Measurements from ENCODE around the gene CD2.
"Not testable (repeated sequence)": the region's sequence is repeated elsewhere in the genome, so short reads cannot be mapped to it uniquely, and the experiment has no call there.

CD2 gene

DNA sequence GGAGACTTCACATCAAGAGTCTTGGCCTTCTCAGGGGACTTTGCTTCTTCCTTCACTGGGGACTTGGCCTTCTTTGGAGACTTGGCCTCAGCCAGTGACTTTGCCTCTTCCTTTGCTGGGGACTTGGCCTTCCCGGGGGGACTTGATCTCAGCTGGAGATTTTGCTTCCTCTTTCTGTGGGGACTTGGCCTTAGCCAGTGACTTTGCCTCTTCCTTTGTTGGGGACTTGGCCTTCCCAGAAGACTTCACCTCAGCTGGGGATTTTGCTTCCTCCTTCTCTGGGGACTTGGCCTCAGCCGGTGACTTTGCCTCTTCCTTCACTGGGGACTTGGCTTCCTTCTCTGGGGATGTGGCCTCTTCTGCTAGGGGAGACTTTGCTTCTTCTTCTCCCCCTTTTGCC, 13.5 kb upstream of the CD2 start:
- H3K27ac ChIP-seq (ENCODE audit: insufficient read depth, low read depth, low read length, poor library complexity, severe bottlenecking) = no peak overlapping the region
- H3K4me3 ChIP-seq (ENCODE audit: insufficient read depth, low read depth, low read length) = no peak overlapping the region
- no peaks in the 10 kb centered on the region for H3K9me3 ChIP-seq (ENCODE audit: control insufficient read depth, low read length)
- H3K4me1 ChIP-seq (ENCODE audit: control insufficient read depth, insufficient read depth, low read length) = no peaks in the 10 kb centered on the region
- no peaks in the 10 kb centered on the region for H3K27me3 ChIP-seq (ENCODE audit: control insufficient read depth, insufficient read depth, low read length, poor library complexity, severe bottlenecking)
- WGBS, 2 experiments = 94 to 95% methylated on average over 2 of the region's 2 CpGs
- H3K36me3 ChIP-seq (ENCODE audit: control insufficient read depth, insufficient read depth, low read length) = no peaks in the 10 kb centered on the region

DNA sequence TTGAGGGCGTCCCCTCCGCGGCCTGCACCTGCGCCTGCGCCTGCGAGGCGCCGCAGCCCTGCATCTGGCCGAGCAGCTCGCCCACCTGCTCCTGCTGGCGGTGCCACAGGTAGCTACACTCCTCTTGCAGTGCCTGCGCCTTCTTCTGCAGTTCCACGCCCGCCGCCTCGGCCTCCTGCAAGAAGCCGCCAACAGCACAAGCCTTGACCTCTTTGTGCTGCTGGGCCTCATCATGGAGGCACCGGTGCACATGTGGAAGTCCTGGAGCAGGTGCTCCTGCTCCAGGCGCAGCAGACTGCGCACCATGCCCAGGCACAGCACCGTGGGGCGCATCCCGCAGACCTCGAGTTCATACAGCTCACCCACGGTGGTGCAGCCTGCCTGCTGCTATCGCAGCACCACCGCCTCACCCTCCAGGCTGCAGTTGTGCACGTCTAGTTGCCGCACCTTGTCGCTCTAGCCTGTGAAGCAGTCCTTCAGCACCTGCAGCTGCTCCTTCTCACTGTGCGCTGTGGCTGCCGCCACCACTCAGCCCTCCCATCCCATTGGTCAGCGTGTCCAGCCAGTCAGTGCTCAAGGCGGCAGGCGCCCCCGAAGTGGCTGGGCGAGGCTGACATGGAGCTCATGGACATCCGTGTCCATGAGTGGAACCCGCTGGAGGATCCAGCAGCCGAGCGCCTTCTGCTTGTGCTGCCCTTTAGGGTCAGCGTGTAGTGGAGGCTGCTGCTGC, 12.2 kb upstream of the CD2 start:
- Histone ChIP-seq H3K4me1 (ENCODE audit: control insufficient read depth, insufficient read depth, low read length) (no peaks in the 10 kb centered on the region), H3K36me3 (ENCODE audit: control insufficient read depth, insufficient read depth, low read length) (no peaks in the 10 kb centered on the region), H3K27ac (ENCODE audit: insufficient read depth, low read depth, low read length, poor library complexity, severe bottlenecking) (no peak overlapping the region), H3K27me3 (ENCODE audit: control insufficient read depth, insufficient read depth, low read length, poor library complexity, severe bottlenecking) (no peaks in the 10 kb centered on the region), H3K9me3 (ENCODE audit: control insufficient read depth, low read length) (no peaks in the 10 kb centered on the region), H3K4me3 (ENCODE audit: insufficient read depth, low read depth, low read length) (no peak overlapping the region)
- WGBS, 2 experiments = 94 to 96% methylated on average over 42 of the region's 42 CpGs

DNA sequence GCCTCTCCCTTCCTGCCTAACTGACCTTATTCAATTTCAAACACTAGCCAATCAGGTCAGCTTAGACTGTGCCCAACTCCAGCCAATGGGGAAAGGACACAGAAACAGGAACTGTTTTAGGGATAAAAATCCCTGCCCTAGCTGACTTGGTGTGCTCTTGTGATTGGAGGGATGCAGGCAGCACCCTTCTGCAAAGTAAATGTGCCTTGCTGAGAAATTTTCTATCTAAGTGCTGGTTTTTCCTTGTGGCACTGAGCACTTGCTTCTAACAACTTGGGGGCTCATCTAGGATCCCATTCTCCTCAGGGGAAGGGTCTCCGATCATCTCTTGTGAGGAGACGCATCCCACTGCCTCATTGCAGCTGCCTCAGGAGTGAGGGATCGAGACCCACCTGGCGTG, 10.7 kb upstream of the CD2 start:
- Histone ChIP-seq H3K27ac (ENCODE audit: insufficient read depth, low read depth, low read length, poor library complexity, severe bottlenecking) (no peak overlapping the region), H3K4me3 (ENCODE audit: insufficient read depth, low read depth, low read length) (no peak overlapping the region), H3K4me1 (ENCODE audit: control insufficient read depth, insufficient read depth, low read length) (no peaks in the 10 kb centered on the region), H3K36me3 (ENCODE audit: control insufficient read depth, insufficient read depth, low read length) (no peaks in the 10 kb centered on the region), H3K27me3 (ENCODE audit: control insufficient read depth, insufficient read depth, low read length, poor library complexity, severe bottlenecking) (no peaks in the 10 kb centered on the region), H3K9me3 (ENCODE audit: control insufficient read depth, low read length) (no peaks in the 10 kb centered on the region)
- whole genome bisulfite sequencing, 2 experiments = 84 to 88% methylated on average over 4 of the region's 4 CpGs

DNA sequence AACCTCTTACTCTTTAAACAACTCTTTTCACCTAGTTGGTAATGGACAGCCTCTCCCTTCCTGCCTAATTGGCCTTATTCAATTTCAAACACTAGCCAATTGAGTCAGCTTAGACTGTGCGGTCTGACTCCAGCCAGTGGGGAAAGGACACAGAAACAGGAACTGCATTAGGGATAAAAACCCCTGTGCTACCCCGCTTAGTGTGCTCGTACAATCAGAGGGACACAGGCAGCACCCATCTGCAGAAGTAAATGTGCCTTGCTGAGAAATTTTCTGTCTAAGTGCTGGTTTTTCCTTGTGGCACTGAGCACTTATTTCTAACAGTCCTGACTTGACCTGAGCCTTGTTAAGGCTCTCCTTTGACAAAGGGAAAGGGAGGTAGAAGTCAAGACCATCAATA, 6.0 kb upstream of the CD2 start:
- no peaks in the 10 kb centered on the region for H3K9me3 ChIP-seq (ENCODE audit: control insufficient read depth, low read length)
- H3K36me3 ChIP-seq (ENCODE audit: control insufficient read depth, insufficient read depth, low read length) = no peaks in the 10 kb centered on the region
- WGBS, 2 experiments = 89 to 90% methylated on average over 3 of the region's 3 CpGs
- H3K27me3 ChIP-seq (ENCODE audit: control insufficient read depth, insufficient read depth, low read length, poor library complexity, severe bottlenecking) = no peaks in the 10 kb centered on the region
- no peak overlapping the region for H3K4me3 ChIP-seq (ENCODE audit: insufficient read depth, low read depth, low read length)
- no peaks in the 10 kb centered on the region for H3K4me1 ChIP-seq (ENCODE audit: control insufficient read depth, insufficient read depth, low read length)
- H3K27ac ChIP-seq (ENCODE audit: insufficient read depth, low read depth, low read length, poor library complexity, severe bottlenecking) = no peak overlapping the region

DNA sequence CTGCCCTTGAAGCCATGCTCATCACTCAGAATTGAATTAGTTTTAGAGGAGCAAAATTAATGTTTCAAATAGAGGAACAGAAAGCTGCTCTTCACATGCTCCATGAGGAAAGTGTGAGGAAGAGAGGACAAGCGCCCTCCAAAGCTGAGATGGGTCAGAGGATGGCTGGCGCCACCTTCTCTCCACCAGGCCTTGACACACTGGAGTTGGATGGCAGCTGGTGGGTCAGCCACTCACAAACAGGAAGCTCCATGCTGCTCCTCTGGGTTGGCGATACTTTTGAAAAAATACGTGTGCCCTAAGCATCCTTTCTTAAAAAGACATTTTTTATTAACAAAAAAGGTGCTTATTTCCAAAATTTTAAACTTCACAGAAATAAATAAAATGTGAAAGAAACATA, 3.1 kb upstream of the CD2 start:
- H3K4me1 ChIP-seq (ENCODE audit: control insufficient read depth, insufficient read depth, low read length) = no peaks in the 10 kb centered on the region
- H3K36me3 ChIP-seq (ENCODE audit: control insufficient read depth, insufficient read depth, low read length) = no peaks in the 10 kb centered on the region
- H3K27me3 ChIP-seq (ENCODE audit: control insufficient read depth, insufficient read depth, low read length, poor library complexity, severe bottlenecking) = no peaks in the 10 kb centered on the region
- H3K27ac ChIP-seq (ENCODE audit: insufficient read depth, low read depth, low read length, poor library complexity, severe bottlenecking) = no peak overlapping the region
- no peaks in the 10 kb centered on the region for H3K9me3 ChIP-seq (ENCODE audit: control insufficient read depth, low read length)
- no peak overlapping the region for H3K4me3 ChIP-seq (ENCODE audit: insufficient read depth, low read depth, low read length)
- 70 to 72% methylated on average over 4 of the region's 4 CpGs for WGBS, 2 experiments

DNA sequence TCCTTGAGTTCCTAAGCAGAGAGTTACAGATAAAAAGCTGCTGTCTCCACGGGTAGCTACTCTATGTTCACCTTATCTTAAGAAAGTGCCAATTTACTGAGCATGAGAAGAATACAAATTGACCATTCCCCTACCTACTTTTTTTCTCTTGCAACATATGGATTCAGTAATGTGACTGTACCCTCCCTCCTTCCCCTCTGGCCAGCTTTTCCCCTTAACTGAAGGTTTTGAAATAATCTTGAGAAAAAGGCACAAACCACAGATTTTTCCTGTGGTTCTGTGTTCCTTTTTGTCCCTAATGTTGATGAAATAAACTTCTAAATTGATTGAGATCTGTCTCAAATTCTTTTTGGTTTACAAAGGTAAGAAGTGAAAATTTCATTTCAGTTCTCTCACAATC, 2.6 kb upstream of the CD2 start:
- Histone ChIP-seq H3K27ac (ENCODE audit: insufficient read depth, low read depth, low read length, poor library complexity, severe bottlenecking) (no peak overlapping the region), H3K4me1 (ENCODE audit: control insufficient read depth, insufficient read depth, low read length) (no peaks in the 10 kb centered on the region)
- WGBS, 2 experiments = 88% methylated on average over 1 of the region's 1 CpG

DNA sequence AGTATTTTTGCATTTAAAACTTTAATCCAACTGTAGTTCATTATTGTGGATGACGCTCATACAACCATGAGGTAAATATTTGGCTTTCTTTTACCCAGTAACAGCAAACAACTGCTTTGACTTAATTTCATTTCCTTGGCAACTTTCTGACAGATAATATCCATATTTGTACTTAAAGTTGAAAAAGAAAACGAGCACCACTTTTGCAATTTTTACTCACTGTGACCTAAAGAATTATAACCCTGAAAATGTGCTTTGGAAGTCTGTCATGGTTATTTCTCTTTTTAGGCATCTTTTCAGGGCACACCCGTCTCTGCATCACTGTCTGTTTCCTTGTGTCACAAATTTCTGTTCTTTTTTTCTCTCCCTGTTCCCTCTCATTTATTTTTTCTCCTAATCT, 918 bp upstream of the CD2 start:
- Histone ChIP-seq H3K9me3 (ENCODE audit: control insufficient read depth, low read length) (no peaks in the 10 kb centered on the region), H3K4me3 (ENCODE audit: insufficient read depth, low read depth, low read length) (no peak overlapping the region), H3K27ac (ENCODE audit: insufficient read depth, low read depth, low read length, poor library complexity, severe bottlenecking) (no peak overlapping the region), H3K36me3 (ENCODE audit: control insufficient read depth, insufficient read depth, low read length) (no peaks in the 10 kb centered on the region), H3K4me1 (ENCODE audit: control insufficient read depth, insufficient read depth, low read length) (no peaks in the 10 kb centered on the region), H3K27me3 (ENCODE audit: control insufficient read depth, insufficient read depth, low read length, poor library complexity, severe bottlenecking) (no peaks in the 10 kb centered on the region)
- 89 to 90% methylated on average over 3 of the region's 3 CpGs for WGBS, 2 experiments

More for the DNA sequence above, 2.6 kb upstream of the CD2 start:
- Histone ChIP-seq H3K36me3 (ENCODE audit: control insufficient read depth, insufficient read depth, low read length) (no peaks in the 10 kb centered on the region), H3K4me3 (ENCODE audit: insufficient read depth, low read depth, low read length) (no peak overlapping the region), H3K9me3 (ENCODE audit: control insufficient read depth, low read length) (no peaks in the 10 kb centered on the region), H3K27me3 (ENCODE audit: control insufficient read depth, insufficient read depth, low read length, poor library complexity, severe bottlenecking) (no peaks in the 10 kb centered on the region)

DNA sequence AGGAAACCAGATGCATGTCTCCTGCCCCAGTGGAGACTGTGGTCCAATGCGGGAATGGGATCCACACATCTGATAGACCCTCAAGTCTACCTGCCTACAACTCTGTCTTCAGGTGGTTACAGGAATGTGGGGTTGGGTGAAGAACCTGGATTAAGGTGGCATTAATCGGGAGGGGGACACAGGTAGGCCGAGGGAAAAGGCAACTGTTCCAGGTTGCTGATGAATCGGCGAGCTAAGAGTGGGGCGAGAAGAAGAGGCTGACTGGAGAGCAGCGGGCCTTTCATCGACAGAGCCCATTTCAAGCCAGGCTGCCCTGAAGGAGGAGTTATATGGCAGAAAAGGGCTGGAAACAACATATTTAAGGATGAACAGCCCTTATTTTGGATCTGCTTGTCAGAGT, 836 bp downstream of the CD2 start:
- Histone ChIP-seq H3K27me3 (ENCODE audit: control insufficient read depth, insufficient read depth, low read length, poor library complexity, severe bottlenecking) (no peaks in the 10 kb centered on the region), H3K27ac (ENCODE audit: insufficient read depth, low read depth, low read length, poor library complexity, severe bottlenecking) (no peak overlapping the region), H3K36me3 (ENCODE audit: control insufficient read depth, insufficient read depth, low read length) (no peaks in the 10 kb centered on the region), H3K4me3 (ENCODE audit: insufficient read depth, low read depth, low read length) (no peak overlapping the region), H3K9me3 (ENCODE audit: control insufficient read depth, low read length) (no peaks in the 10 kb centered on the region), H3K4me1 (ENCODE audit: control insufficient read depth, insufficient read depth, low read length) (no peaks in the 10 kb centered on the region)
- 95 to 96% methylated on average over 8 of the region's 8 CpGs for WGBS, 2 experiments

DNA sequence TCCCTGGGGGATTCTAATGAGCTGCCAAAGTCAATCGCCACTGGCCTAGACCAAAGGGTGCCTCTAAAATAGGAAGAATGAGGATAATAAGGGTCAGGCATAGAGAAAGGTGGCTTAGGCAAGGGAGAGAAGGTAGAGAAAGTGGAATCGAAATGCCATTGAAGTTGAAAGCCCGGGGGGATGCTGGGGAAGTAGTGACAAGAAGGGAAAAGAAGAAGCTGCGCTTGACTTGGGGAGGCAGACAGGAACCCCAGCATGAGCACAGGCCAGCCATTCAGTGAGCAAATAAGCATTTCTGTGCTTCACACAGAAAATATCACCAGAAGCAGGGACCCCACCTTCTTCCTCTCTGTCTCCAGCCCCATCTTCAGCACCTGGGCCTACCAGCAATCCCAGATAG, 1.5 kb downstream of the CD2 start:
- Histone ChIP-seq H3K9me3 (ENCODE audit: control insufficient read depth, low read length) (no peaks in the 10 kb centered on the region), H3K36me3 (ENCODE audit: control insufficient read depth, insufficient read depth, low read length) (no peaks in the 10 kb centered on the region), H3K4me3 (ENCODE audit: insufficient read depth, low read depth, low read length) (no peak overlapping the region), H3K27ac (ENCODE audit: insufficient read depth, low read depth, low read length, poor library complexity, severe bottlenecking) (no peak overlapping the region), H3K27me3 (ENCODE audit: control insufficient read depth, insufficient read depth, low read length, poor library complexity, severe bottlenecking) (no peaks in the 10 kb centered on the region), H3K4me1 (ENCODE audit: control insufficient read depth, insufficient read depth, low read length) (no peaks in the 10 kb centered on the region)
- 94 to 96% methylated on average over 4 of the region's 4 CpGs for WGBS, 2 experiments

DNA sequence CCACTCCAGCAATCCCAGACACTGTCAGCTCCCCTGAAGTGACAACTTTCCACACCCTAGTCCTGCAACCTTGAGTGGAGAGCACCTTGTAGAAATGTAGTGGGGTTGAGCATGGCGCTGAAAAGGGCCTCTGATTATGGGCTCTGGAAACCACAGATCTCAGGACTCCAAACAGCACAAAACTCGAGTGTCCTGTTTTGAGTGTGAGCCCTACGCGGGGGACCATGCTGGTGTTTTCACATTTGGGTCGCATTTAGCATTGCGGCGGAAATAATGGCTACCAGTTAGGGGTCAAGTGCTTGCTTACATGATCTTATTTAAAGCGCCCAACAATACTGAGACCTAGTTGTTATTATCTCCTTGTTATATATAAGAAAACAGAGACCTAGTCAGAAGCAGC, 1.9 kb downstream of the CD2 start:
- WGBS, 2 experiments = 96 to 97% methylated on average over 6 to 7 of the region's 8 CpGs

DNA sequence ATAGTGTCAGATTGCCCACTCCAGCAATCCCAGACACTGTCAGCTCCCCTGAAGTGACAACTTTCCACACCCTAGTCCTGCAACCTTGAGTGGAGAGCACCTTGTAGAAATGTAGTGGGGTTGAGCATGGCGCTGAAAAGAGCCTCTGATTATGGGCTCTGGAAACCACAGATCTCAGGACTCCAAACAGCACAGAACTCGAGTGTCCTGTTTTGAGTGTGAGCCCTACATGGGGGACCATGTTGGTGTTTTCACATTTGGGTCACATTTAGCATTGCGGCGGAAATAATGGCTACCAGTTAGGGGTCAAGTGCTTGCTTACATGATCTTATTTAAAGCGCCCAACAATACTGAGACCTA, 4.2 kb downstream of the CD2 start:
- H3K4me1 ChIP-seq (ENCODE audit: control insufficient read depth, insufficient read depth, low read length); H3K4me3 ChIP-seq (ENCODE audit: insufficient read depth, low read depth, low read length); H3K9me3 ChIP-seq (ENCODE audit: control insufficient read depth, low read length); H3K27me3 ChIP-seq (ENCODE audit: control insufficient read depth, insufficient read depth, low read length, poor library complexity, severe bottlenecking); H3K27ac ChIP-seq (ENCODE audit: insufficient read depth, low read depth, low read length, poor library complexity, severe bottlenecking); H3K36me3 ChIP-seq (ENCODE audit: control insufficient read depth, insufficient read depth, low read length): not testable (repeated sequence)
- 96 to 100% methylated on average over 4 of the region's 5 CpGs for WGBS, 2 experiments

More for the DNA sequence above, 1.9 kb downstream of the CD2 start:
- H3K4me3 ChIP-seq (ENCODE audit: insufficient read depth, low read depth, low read length); H3K4me1 ChIP-seq (ENCODE audit: control insufficient read depth, insufficient read depth, low read length); H3K36me3 ChIP-seq (ENCODE audit: control insufficient read depth, insufficient read depth, low read length); H3K27me3 ChIP-seq (ENCODE audit: control insufficient read depth, insufficient read depth, low read length, poor library complexity, severe bottlenecking); H3K9me3 ChIP-seq (ENCODE audit: control insufficient read depth, low read length); H3K27ac ChIP-seq (ENCODE audit: insufficient read depth, low read depth, low read length, poor library complexity, severe bottlenecking): not testable (repeated sequence)
